Effector memory CD4-positive, alpha-beta T cell (primary cell): Measurements from ENCODE around the gene GSTM2.

ENCODE experiments used
- DNase-seq, 3 donors: peaks; one replicate each; pipeline ENCODE4 v3.0.0-alpha.2; 2020
- H3K27ac ChIP-seq: 2 replicates; pipeline ENCODE4 v1.7.0; 2013; ENCODE audit warnings: mild to moderate bottlenecking, low read length, moderate library complexity; ENCODE audit not compliant: insufficient read depth, poor library complexity, severe bottlenecking
- H3K27me3 ChIP-seq: replicated peaks from 2 replicates; pipeline ENCODE4 v1.7.0; 2013; ENCODE audit warnings: mild to moderate bottlenecking, low read length; ENCODE audit not compliant: insufficient read depth, control insufficient read depth, poor library complexity, severe bottlenecking
- H3K36me3 ChIP-seq: 2 replicates; pipeline ENCODE4 v1.7.0; 2013; ENCODE audit warnings: mild to moderate bottlenecking, low read length, moderate library complexity; ENCODE audit not compliant: control insufficient read depth, insufficient read depth
- H3K4me1 ChIP-seq: 2 replicates; pipeline ENCODE4 v1.7.0; 2013; ENCODE audit warnings: low read length, mild to moderate bottlenecking; ENCODE audit not compliant: control insufficient read depth, insufficient read depth, poor library complexity, severe bottlenecking
- H3K4me3 ChIP-seq: 2 replicates; pipeline ENCODE4 v1.7.0; 2013; ENCODE audit warnings: low read length, low read depth, mild to moderate bottlenecking; ENCODE audit not compliant: insufficient read depth, poor library complexity, severe bottlenecking
- H3K9me3 ChIP-seq: 2 replicates; pipeline ENCODE4 v1.7.0; 2013; ENCODE audit warnings: mild to moderate bottlenecking, low read length, moderate library complexity; ENCODE audit not compliant: control insufficient read depth
- total RNA-seq, 3 donors: gene quantifications; one replicate each; lab custom pipeline; 2026; lab: John Stamatoyannopoulos, UW

GSTM2 gene
- 8.1 to 24.0 (median 12.4) reads per million in 3 donors for total RNA-seq

- H3K27ac ChIP-seq, result no peak within 1 kb of the TSS
- peak; percentile 38 to 61 (median 54) for DNase-seq
Observed at GRCh38 chr1:109667452-109668122, at the start of gene GSTM2. Gene GSTM2, plus strand, starts transcription at chr1:109668057. Its CDS starts 59 bp downstream, at chr1:109668116.

GRCh38 chr1:109618661-109619575 lies 48.9 kb upstream of the GSTM2 start:
- Histone ChIP-seq H3K27me3 (no peaks in the 10 kb centered on the region), H3K9me3 (no peaks in the 10 kb centered on the region), H3K4me1 (peaks cover 64% of the 10 kb centered on the region), H3K27ac (peak overlapping the region; percentile 97), H3K4me3 (peak overlapping the region; percentile 78), H3K36me3 (no peaks in the 10 kb centered on the region)
- DNase-seq, result no peak

More at GRCh38 chr1:109667452-109668122, at the start of gene GSTM2:
- H3K27me3 ChIP-seq, result no peaks in the 10 kb centered on the region
- peak within 1 kb of the TSS; percentile 45 for H3K4me3 ChIP-seq
- no peaks in the 10 kb centered on the region for H3K9me3 ChIP-seq
- peaks cover 11% of the 10 kb centered on the region for H3K4me1 ChIP-seq
- H3K36me3 ChIP-seq, result no peaks in the 10 kb centered on the region

GRCh38 chr1:109619576-109620400 lies 48.1 kb upstream of the GSTM2 start, which contains the start of the genes AMPD2 and GNAT2:
Gene AMPD2, plus strand, starts transcription at chr1:109619837. Its CDS starts 1,339 bp downstream, at chr1:109621176.
Gene GNAT2, minus strand, starts transcription at chr1:109619616. Its CDS starts 6,746 bp downstream, at chr1:109612870.
- Histone ChIP-seq H3K36me3 (no peaks in the 10 kb centered on the region), H3K4me1 (peaks cover 72% of the 10 kb centered on the region), H3K4me3 (peak within 1 kb of the TSS; percentile 78), H3K9me3 (no peaks in the 10 kb centered on the region), H3K27me3 (no peaks in the 10 kb centered on the region), H3K27ac (peak within 1 kb of the TSS; percentile 97)
- peak; percentile 68 to 77 (median 70) for DNase-seq

GRCh38 chr1:109620401-109620791 lies 47.5 kb upstream of the GSTM2 start:
- Histone ChIP-seq H3K9me3 (no peaks in the 10 kb centered on the region), H3K4me1 (peaks cover 74% of the 10 kb centered on the region), H3K27me3 (no peaks in the 10 kb centered on the region), H3K27ac (peak overlapping the region; percentile 97), H3K4me3 (peak overlapping the region; percentile 78), H3K36me3 (peaks cover 2% of the 10 kb centered on the region)
- no peak for DNase-seq

GRCh38 chr1:109620841-109621286 lies 47.0 kb upstream of the GSTM2 start:
- no peaks in the 10 kb centered on the region for H3K9me3 ChIP-seq
- peaks cover 7% of the 10 kb centered on the region for H3K36me3 ChIP-seq
- DNase-seq, result peak; percentile 94 to 97 (median 95)
- peak overlapping the region; percentile 78 for H3K4me3 ChIP-seq
- peaks cover 71% of the 10 kb centered on the region for H3K4me1 ChIP-seq
- H3K27me3 ChIP-seq, result no peaks in the 10 kb centered on the region
- peak overlapping the region; percentile 97 for H3K27ac ChIP-seq

- H3K27ac ChIP-seq, result peak overlapping the region; percentile 97
- no peaks in the 10 kb centered on the region for H3K27me3 ChIP-seq
- DNase-seq, result no peak
- H3K4me1 ChIP-seq, result peaks cover 64% of the 10 kb centered on the region
- H3K4me3 ChIP-seq, result peak overlapping the region; percentile 78
- H3K9me3 ChIP-seq, result no peaks in the 10 kb centered on the region
- peaks cover 14% of the 10 kb centered on the region for H3K36me3 ChIP-seq
Observed at GRCh38 chr1:109621379-109622136, 46.3 kb upstream of the GSTM2 start.

GRCh38 chr1:109622137-109622892 lies 45.5 kb upstream of the GSTM2 start:
- H3K4me3 ChIP-seq, result peak overlapping the region; percentile 78
- no peaks in the 10 kb centered on the region for H3K9me3 ChIP-seq
- peak overlapping the region; percentile 97 for H3K27ac ChIP-seq
- H3K36me3 ChIP-seq, result peaks cover 22% of the 10 kb centered on the region
- H3K27me3 ChIP-seq, result no peaks in the 10 kb centered on the region
- DNase-seq, result no peak
- H3K4me1 ChIP-seq, result peaks cover 58% of the 10 kb centered on the region

GRCh38 chr1:109622895-109623294 lies 45.0 kb upstream of the GSTM2 start:
- Histone ChIP-seq H3K27ac (peak overlapping the region; percentile 97), H3K9me3 (no peaks in the 10 kb centered on the region), H3K27me3 (no peaks in the 10 kb centered on the region), H3K4me1 (peaks cover 54% of the 10 kb centered on the region), H3K4me3 (peak overlapping the region; percentile 78), H3K36me3 (peaks cover 27% of the 10 kb centered on the region)
- DNase-seq, result no peak
